Fibroblast of upper back skin (primary cell): Measurements from ENCODE around the gene NFKBIB.
"Not testable (repeated sequence)": the region's sequence is repeated elsewhere in the genome, so short reads cannot be mapped to it uniquely, and the experiment has no call there.

Source experiments
- DNase-seq: peaks from one replicate; pipeline ENCODE4 v3.0.0-alpha.2; 2013

NFKBIB gene, protein sequence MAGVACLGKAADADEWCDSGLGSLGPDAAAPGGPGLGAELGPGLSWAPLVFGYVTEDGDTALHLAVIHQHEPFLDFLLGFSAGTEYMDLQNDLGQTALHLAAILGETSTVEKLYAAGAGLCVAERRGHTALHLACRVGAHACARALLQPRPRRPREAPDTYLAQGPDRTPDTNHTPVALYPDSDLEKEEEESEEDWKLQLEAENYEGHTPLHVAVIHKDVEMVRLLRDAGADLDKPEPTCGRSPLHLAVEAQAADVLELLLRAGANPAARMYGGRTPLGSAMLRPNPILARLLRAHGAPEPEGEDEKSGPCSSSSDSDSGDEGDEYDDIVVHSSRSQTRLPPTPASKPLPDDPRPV

DNA sequence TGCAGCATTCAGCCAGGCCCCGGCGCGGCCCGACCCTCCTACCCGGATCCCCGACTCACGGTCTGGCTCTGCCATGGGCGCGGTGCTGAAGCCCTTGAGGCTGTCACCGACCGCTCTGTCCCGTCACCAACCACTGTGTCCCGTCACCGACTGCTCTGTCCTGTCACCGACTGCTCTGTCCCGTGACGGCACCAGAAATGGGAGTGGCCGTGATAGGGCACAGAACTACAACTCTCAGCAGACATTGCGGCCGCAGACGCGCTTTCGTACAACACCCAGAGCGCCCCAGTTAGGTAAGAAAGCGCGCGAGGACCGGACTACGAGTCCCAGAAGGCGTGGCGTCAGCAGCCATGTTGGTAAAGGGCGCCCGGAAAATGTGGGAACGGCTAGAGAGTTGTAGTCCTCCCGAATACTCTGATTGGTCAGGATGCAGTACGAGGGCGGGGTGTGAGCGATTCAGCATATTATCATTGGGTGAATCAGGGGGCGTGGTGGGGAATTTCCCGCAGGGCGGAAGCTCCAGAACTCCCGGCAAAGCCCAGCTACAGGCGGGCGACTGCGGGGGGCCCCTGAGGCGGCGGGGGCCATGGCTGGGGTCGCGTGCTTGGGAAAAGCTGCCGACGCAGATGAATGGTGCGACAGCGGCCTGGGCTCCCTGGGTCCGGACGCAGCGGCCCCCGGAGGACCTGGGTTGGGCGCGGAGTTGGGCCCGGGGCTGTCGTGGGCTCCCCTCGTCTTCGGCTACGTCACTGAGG is at the start of gene NFKBIB, which contains the start of gene SIRT2:
NFKBIB (plus strand) TSS at position 523 of the 755 bp plus-strand sequence; CDS start at position 587, 64 bp downstream.
SIRT2 (minus strand) TSS at position 172 of the 755 bp plus-strand sequence; CDS start at position 75, 97 bp downstream.
- DNase-seq, result peak; percentile 100

DNA sequence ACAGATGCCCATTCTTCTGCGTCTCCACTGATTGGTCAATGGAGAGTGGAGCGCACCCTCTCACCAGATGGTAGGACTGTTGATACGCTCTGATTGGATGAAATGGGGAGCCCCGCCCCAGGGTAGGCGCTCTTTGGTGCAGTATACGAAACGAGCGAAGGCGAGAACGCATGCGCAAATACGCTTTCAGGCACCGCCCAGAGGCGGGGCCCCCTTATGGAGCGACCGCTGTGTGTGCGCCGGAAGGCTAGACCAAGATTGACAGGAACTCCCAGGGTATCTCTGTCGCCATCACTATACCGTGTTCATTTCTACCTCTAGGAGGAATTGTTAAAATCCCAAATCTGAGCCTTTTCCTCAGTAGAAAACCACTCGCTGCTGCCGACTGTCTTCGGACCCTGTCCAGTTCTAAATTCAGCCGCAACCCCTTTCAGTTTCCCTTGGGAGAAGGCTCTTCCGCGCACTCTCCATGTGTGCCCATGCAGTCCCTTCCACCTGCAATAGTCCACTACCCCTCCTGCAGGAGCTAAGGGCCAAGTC is 49.3 kb upstream of the NFKBIB start:
- DNase-seq, result no peak

DNA sequence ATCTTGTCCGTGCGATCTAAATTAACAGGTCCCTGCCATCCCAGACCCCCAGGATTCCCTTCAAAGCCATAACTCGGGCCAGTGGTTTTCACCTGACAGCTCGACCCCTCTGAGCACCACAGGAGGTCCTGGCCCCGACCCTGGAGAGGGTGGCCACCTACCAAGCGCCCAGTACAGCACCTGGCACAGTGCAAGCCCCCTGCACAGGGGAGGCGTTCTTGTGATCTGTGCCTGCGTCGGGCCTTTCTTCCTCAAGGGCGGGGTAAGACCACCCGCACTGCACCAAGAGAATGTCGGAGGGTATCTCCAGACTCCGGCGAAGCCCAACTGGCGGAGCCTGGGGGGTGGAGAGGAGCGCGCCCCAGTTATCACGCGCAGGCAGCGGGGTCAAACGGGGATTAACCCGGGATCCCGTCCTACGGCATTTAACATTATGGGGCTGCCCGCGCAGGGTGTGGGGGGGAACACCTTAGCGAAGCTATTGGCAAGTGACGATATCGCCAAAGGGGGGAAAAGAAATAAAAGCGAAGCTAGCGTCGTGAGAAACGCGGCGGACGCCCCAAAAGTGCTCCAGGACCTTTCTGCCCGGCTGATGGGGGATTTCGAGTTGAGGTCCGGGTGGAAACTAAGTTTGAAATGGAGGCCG is 48.7 kb upstream of the NFKBIB start:
- DNase-seq, result no peak

DNA sequence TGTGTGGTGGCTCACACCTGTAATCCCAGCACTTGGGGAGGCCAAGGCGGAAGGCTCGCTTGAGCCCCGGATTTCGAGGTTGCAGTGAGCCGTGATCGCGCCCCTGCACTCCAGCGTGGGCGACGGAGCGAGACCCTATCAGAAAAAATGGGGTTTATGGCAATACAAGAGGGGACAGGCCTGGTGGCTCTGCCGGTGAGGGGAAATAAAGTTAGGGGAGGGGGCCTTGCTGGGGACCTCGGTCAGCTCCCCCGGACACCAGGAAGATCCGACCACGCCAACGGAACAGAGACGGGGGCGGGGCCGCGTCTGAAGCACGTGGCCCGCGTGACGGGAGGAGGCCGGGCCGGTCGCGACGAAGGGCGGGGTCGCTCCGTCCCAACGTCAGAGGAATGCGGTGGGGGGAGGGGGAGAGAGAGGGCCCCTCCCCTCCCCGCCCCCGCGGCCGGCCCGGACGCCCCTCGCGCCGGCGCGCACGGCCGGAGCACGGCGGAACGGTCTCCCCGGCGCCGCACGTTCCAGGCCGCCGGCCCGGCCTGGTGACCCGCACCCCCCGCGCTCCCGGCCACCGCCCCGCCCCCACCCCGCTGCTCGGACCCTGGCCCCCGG is 48.0 kb upstream of the NFKBIB start:
- DNase-seq, result peak; percentile 92

DNA sequence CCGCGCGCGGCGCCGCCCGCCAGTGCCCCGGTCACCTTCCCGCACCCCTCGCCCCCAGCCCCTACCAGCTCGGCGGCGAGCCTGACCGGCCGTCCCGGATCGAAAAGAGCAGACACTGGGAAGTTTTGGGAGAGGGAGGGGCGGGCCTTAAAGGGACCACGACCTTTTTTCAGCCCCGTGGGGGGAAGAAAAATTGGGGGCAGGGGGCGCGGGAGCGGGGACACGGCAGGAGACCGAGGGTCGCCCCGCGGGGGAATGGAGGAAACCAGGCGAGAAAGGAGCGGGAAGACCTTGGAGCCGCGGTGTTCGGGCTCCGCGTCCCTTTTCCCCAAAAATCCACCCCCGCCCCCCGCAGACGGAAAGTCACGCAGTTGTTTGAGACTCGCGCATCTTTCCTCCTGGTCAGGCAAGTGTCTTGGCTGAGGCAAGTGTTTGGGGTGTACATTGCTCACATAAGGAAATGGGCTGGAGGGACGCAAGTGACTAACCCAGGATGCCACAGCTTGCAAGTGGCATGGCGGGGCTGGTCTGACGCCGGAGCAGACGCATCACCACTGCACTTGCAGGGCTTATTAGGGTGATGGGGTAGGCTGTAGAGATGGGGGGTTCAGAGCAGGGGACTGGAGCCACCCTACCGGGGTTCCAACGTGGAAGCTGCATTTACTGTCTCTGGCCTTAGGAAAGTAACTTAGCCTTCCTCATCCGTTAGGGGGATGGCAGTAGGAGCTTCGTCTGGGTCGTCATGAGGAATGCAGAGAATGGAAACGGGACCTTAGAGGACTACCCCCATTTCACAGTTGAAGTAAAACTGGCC is 47.3 kb upstream of the NFKBIB start:
- DNase-seq, result peak; percentile 56

DNA sequence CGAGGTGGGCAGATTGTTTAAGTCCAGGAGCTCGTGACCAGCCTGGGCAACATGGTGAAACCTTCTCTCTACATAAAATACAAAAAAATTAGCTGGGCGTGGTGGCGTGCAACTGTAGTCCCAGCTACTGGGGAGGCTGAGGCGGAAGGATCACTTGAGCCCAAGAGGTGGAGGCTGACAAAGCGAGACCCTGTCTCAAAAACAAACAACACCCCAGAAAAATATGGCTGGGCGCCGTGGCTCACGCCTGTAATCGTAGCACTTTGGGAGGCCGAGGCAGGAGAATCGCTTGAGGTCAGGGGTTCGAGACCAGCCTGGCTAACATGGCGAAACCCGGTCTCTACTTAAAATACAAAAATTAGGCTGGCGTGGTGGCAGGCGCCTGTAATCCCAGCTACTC is 46.6 kb upstream of the NFKBIB start:
- DNase-seq, result no peak

DNA sequence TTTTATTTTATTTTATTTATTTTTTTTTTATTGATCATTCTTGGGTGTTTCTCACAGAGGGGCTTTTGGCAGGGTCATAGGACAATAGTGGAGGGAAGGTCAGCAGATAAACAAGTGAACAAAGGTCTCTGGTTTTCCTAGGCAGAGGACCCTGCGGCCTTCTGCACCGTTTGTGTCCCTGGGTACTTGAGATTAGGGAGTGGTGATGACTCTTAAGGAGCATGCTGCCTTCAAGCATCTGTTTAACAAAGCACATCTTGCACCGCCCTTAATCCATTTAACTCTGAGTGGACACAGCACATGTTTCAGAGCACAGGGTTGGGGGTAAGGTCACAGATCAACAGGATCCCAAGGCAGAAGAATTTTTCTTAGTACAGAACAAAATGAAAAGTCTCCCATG is 44.8 kb upstream of the NFKBIB start:
- DNase-seq, result not testable (repeated sequence)

DNA sequence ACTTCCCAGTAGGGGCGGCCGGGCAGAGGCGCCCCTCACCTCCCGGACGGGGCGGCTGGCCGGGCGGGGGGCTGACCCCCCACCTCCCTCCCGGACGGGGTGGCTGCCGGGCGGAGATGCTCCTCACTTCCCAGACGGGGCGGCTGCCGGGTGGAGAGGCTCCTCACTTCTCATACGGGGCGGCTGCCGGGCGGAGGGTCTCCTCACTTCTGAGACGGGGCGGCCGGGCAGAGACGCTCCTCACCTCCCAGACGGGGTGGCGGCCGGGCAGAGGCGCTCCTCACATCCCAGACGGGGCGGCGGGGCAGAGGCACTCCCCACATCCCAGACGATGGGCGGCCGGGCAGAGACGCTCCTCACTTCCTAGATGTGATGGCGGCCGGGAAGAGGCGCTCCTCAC is 44.0 kb upstream of the NFKBIB start:
- not testable (repeated sequence) for DNase-seq

DNA sequence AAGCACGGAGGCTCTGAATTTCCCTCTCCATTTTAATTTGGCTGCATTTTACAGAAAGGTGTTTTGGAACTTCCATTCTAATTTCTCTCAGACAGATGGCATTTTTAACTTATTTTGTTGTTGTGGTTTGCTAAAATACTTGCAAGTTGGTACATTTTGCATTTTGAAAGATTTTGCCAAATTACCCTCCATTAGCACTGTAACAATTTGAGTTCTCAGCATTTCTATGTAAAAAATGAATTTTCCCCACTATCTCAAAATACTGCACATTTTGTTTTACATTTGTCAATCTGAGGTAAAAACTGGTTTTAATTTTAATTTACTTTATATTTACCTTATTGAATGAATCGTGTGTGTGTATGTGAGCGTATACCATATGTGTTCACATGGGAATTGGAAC is 43.0 kb upstream of the NFKBIB start:
- no peak for DNase-seq

DNA sequence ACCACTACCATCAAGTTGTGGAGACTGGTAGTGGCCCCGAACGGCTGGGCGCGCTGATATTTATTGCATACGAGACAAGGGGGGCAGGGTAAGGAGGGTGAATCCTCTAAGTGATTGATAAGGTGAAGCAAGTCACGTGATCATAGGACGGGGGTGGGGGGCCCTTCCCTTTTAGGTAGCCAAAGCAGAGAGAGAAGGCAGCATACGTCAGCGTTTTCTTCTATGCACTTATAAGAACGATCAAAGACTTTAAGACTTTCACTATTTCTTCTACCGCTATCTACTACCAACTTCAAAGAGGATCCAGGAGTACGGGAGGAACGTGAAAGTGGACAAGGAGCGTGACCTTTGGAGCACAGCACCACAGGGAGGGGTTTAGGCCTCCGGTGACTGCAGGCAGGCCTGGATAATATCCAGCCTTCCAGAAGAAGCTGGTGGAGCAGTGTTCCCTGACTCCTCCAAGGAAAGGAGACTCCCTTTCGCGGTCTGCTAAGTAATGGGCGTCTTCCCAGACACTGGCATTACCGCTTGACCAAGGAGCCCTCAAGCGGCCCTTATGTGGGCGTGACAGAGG is 40.1 kb upstream of the NFKBIB start:
- not testable (repeated sequence) for DNase-seq

DNA sequence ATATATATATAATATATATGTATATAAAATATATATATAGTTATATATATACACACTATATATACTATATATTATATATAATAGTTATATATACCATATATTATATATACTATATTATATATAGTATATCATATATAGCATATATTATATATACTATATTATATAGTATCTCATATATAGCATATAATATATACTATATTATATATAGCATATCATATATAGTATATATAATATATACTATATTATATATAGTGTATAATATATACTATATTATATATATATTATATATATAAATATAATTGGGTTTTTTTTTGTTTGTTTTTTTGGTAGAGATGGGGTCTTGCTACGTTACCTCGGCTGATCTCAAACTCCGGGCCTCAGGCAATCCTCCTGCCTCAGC is 38.4 kb upstream of the NFKBIB start:
- no peak for DNase-seq

DNA sequence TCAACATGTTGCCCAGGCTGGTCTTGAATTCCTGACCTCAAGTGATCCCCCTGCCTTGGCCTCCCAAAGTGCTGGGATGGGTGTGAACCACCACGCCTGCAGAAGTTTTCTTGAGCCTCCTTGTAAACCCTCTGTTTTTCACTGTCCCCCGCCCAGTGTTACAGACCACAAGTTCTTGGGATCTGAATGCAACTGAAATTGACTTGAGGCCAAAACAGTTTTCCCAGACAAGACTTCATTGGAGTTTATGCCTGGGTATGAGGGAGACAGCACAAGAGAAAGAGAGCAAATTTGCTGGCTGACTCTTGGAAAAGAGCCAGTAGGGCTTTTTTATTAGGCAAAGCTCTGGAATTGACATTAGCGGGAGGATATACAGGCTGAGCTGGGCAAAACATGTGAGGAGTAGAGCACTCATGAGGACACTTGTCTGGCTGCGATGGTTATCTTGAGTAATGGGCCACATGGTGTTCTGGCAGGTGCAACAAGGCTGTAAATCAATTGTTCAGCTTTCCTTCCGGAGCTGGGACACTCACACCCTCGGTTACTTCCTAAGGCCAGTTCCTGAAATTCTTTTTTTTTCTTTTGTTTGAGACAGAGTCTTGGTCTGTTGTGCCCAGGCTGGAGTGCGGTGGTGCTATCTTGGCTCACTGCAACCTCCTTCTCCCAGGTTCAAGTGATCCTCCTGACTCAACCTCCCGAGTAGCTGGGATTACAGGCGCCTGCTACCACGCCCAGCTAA is 37.3 kb upstream of the NFKBIB start:
- peak; percentile 49 for DNase-seq

DNA sequence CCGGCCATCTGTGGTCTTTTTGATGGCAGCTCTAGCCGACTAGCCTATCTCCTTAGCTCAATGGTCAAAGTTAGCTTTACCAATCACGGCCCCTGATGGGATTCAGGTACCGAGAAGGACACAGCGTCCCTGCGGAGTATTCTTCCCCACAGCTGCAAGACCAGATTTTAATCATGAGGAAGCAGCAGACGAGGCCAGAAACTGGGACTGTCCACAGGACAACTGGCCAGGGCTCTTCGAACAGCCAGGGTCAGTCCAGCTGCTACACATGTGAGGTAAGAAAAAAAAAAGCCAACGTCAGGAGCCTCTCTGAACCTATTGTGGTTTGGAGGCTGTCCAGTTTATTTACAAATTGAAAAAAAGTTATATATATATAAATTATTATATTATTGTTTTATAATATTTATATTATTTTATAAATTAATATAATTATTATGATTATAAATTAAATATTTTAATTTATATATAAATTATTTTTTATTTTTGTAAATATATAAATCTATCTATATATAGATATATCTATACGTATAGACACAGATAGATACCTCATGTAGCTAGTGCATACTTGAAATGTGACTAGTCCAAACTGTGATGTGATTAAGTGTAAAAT is 32.5 kb upstream of the NFKBIB start:
- no peak for DNase-seq

DNA sequence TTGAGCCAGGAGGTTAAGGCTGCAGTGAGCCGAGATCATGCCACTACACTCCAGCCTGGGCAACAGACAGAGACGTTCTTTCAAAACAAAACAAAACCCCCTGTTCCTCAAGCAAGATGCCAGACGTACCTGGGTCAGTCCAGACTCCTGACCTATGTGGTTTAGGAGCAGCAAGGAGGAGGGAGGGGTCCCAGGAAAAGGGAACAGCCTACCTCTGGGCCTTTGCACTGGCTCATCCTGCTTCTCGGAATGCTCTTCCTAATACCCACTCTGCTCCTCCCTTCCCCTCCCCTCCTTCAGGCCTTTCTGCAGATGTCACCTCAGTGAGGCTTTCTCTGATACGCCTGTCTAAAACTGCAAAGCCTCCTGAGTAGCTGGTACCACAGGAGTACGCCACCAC is 31.2 kb upstream of the NFKBIB start:
- DNase-seq, result no peak

DNA sequence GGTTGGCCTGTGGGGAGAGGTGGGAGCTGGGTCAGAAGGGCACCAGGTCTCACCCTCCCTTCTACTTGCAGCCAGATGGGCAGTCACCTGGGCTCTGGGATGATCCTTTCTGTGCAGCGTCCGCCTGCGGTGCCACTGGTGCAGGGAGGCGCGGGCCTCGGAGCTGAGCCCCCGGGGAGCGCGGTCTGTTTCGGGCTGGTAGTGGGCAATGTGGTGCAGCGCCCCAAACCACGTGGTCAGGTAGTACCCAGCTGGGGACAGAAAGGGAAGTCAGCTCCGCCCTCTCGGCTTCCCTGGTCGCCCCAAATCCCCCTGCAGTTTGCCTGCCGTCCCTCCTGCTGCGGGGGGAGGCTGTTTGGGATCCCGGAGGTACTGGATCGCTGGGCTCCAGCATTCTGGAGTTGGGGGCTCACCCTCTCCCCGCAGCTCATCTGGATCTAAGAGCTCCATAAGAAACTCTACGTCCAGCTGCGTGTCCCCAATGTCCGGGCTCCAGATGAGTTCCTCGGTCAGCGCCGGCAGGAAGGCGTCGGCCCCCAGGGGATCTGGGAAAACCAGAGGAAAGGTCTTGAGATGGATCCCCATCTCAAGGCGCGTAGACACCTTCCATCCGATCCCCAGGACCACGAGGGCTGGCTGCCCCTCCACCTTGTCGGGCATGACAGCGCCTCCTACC is 30.5 kb upstream of the NFKBIB start:
- no peak for DNase-seq

DNA sequence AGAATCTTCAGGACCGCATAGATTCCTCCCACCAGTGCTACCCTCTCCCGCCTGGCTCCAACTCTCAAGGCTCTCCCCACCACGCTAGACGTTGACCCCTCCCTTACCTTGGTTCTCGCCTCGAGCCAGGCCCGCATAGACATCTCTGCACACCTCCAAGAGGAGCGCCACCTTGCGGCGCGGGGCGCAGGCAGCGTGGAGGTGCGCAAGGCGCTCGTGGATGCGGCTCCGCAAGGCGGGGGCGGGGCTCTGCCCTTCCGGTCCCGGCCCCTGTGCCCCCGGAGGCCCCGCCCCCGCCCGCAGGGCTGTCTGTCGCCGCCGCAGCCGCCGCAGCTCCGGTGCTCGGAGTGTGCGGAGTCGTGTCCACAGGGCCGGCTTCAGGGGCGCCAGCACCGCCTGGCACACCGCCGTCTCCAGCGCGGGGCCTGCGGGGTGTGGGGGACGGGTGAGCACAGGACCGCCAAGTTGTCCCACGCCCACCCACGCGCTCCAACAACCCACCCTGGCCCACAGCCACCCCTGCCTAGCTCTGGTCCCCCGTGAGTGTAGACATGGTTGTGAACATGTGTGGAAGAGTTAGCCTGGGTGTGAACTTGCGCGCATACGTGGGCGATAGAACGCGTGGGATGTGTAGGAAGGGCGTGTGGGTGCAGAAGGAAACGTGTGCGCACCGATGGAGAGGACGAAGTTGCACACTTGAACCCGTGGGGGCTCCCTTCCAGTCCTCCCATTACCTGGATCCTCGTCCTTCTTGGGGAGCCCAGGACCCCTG is 29.7 kb upstream of the NFKBIB start:
- DNase-seq, result peak; percentile 68

DNA sequence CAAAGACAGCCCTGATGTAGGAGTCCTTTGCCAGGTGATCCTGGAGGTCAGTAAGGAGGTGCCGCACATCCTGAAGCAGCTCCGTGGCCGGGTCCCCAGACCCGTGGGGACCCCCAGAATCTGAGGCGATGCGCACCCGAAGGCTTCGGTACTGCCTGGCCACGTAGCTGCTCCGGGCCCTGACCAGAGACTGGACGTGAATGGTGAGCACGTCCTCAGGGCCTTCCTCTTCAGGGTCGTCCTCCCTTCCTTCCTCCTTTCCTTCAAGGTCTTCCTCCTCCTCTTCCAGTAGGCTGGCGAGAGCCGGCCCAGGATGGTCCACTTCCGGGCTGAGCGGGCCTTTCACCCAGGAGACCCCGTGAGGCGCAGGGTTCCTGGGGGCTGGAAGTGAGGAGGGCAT is 29.2 kb upstream of the NFKBIB start:
- no peak for DNase-seq

DNA sequence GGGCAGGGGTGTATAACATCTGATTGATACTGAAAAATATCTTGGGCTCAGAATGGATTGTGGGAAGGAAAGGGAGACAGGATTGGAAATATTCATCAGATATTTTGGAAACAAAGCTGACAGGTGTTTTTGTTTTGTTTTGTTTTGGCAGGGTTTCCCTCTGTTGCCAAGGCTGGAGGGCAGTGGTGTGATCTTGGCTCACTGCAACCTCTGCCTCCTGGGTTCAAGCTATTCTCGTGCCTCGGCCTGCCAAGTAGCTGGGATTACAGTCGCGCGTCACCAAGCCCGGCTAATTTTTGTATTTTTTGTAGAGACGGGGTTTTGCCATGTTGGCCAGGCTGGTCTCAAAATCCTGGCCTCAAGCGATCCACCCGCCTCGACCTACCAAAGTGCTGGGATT is 26.4 kb upstream of the NFKBIB start:
- not testable (repeated sequence) for DNase-seq
